Memory B cell (primary cell): ENCODE results near the gene METTL1.

Source experiments
- ATAC-seq: fragments of 150-1000 bp; cut with Tn5 transposase; 2 replicates; pipeline ENCODE4 v1.10.0; 2021; ENCODE audit warnings: low read depth, mild to moderate bottlenecking, moderate library complexity
- DNase-seq, 2 donors: peaks; one replicate each; pipeline ENCODE4 v3.0.0; 2022; ENCODE audit warnings: low spot score in 2 of 2
- H3K27ac Mint-ChIP-seq: one replicate; pipeline ENCODE4 v1.8.0; 2022; ENCODE audit warnings: mild to moderate bottlenecking, moderate library complexity, mixed read lengths
- H3K27me3 Mint-ChIP-seq: one replicate; pipeline ENCODE4 v1.8.0; 2022; ENCODE audit warnings: mixed read lengths
- H3K36me3 Mint-ChIP-seq: one replicate; pipeline ENCODE4 v1.8.0; 2022; ENCODE audit warnings: mild to moderate bottlenecking, mixed read lengths
- H3K4me1 Mint-ChIP-seq: one replicate; pipeline ENCODE4 v1.8.0; 2022; ENCODE audit warnings: mixed read lengths
- H3K4me3 Mint-ChIP-seq: one replicate; pipeline ENCODE4 v1.8.0; 2022; ENCODE audit warnings: mild to moderate bottlenecking, moderate library complexity, mixed read lengths
- H3K9me3 Mint-ChIP-seq: one replicate; pipeline ENCODE4 v1.8.0; 2022; ENCODE audit warnings: mixed read lengths

METTL1 gene

DNA sequence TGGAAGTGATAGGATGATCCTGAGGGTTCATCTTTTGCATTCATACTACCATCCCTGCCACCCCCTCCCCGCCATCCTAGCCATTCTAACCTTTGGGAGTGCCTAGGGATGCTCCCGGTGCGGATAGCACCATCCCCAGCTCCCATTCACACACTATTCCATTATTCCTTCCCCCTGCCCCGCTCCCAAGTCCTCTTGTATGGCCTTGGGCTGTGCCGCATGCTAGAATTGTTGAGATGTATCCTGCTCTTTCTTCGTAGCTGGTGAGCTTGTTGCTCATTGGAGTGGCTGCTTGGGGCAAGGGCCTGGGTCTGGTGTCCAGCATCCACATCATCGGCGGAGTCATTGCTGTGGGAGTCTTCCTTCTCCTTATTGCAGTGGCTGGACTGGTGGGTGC is 26.4 kb downstream of the METTL1 start:
- Mint-ChIP-seq H3K9me3 (no peaks in the 10 kb centered on the region), H3K27ac (peak overlapping the region; percentile 92), H3K4me3 (peak overlapping the region; percentile 92), H3K27me3 (no peaks in the 10 kb centered on the region), H3K36me3 (peaks cover 20% of the 10 kb centered on the region), H3K4me1 (peaks cover 44% of the 10 kb centered on the region)
- DNase-seq (no peak), ATAC-seq (no peak)

DNA sequence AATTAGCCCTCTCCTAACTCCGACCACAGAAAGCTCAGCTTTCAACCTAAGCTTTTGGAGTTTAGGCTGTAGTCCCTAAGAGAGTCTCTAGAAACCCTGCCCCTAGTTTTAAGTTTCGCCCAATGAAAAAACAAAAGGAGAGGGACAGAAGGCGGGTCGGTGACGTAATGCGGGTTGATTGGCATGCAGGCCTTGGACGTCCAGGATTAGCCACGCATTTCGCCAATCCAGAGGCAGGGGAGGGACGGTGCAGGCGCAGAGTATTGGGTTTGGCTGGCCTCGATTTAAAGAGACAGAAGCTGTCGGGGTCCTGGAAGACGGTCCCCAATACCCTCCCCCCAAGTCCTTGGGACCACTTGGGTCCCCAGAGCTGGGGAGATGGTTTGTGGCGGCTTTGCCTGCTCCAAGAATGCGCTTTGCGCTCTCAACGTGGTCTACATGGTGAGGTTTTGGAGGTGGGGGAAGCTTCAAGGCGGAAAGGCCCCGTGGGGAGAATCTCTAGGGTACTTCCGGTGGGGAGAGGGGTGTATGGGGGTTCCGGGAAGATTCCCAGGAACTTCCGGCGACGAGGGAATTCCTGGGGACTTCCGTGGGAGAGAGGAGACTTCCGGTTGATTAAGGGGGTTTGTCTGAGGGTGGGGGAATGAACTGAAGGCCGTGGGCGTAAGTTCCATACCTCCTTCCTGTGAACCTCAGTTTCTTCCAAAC is 27.0 kb downstream of the METTL1 start, which contains the start of gene TSPAN31:
Gene TSPAN31 (plus strand): TSS at position 263 of the 708 bp plus-strand sequence. CDS start 116 bp downstream, at position 379.
- H3K4me1 Mint-ChIP-seq, result peaks cover 45% of the 10 kb centered on the region
- ATAC-seq (peak; percentile 79), DNase-seq (peak; percentile 80 to 93)
- H3K4me3 Mint-ChIP-seq, result peak within 1 kb of the TSS; percentile 92
- peaks cover 20% of the 10 kb centered on the region for H3K36me3 Mint-ChIP-seq
- H3K27me3 Mint-ChIP-seq, result no peaks in the 10 kb centered on the region
- peak within 1 kb of the TSS; percentile 92 for H3K27ac Mint-ChIP-seq
- no peaks in the 10 kb centered on the region for H3K9me3 Mint-ChIP-seq

DNA sequence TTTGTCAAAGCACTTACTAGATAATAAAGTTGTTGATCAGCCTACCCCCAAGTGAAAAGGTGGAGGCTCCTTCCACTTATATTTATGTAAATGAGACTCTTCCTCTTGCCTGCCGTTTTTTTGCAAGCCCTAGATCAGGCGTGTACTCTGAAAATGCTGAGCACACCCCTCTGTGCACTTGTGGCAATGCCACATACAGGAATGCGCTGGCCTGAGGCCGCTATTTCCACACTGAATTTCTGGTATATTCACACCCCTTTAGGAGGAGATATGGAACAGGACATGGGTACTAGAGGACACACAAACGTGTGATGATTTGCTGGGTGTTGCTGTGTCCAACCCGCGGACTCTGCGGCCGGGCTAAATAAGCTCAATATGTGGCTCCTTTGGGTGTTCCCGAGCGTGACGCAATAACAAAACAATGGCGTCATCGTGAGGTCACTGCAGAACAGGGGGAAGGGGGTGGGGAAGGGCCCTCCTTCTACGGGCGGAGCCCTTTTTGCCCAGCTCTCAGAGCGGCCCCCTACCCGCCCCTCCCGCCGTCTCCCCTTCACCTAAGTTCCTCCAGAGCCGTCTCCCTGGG is 27.6 kb downstream of the METTL1 start:
- peak; percentile 80 to 84 for DNase-seq
- H3K9me3 Mint-ChIP-seq, result no peaks in the 10 kb centered on the region
- H3K4me3 Mint-ChIP-seq, result peak overlapping the region; percentile 92
- peaks cover 21% of the 10 kb centered on the region for H3K36me3 Mint-ChIP-seq
- ATAC-seq, result peak; percentile 65
- H3K27me3 Mint-ChIP-seq, result no peaks in the 10 kb centered on the region
- H3K27ac Mint-ChIP-seq, result peak overlapping the region; percentile 92
- peaks cover 47% of the 10 kb centered on the region for H3K4me1 Mint-ChIP-seq

DNA sequence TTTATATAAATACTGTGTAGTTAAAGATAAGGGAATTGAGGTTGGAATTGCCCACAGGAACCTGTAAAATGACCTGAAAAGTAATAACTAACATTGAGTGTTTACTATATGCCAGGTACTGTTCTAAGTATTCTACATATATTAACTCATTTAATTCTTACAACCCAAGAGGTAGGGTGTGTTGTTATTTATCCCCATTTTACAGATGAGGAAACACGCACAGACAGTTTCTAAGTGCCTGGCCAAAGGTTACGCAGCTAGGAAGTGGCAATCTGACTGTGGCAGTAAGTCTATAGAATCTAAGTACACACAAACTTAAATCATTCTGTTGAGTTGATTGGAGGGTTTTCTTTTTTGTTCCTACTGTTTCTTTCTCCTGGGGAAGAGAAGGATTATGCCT is 28.1 kb downstream of the METTL1 start:
- no peaks in the 10 kb centered on the region for H3K27me3 Mint-ChIP-seq
- H3K9me3 Mint-ChIP-seq, result no peaks in the 10 kb centered on the region
- H3K4me1 Mint-ChIP-seq, result peaks cover 49% of the 10 kb centered on the region
- H3K4me3 Mint-ChIP-seq, result peak overlapping the region; percentile 92
- H3K27ac Mint-ChIP-seq, result peak overlapping the region; percentile 92
- ATAC-seq, result no peak
- peaks cover 18% of the 10 kb centered on the region for H3K36me3 Mint-ChIP-seq
- no peak for DNase-seq

DNA sequence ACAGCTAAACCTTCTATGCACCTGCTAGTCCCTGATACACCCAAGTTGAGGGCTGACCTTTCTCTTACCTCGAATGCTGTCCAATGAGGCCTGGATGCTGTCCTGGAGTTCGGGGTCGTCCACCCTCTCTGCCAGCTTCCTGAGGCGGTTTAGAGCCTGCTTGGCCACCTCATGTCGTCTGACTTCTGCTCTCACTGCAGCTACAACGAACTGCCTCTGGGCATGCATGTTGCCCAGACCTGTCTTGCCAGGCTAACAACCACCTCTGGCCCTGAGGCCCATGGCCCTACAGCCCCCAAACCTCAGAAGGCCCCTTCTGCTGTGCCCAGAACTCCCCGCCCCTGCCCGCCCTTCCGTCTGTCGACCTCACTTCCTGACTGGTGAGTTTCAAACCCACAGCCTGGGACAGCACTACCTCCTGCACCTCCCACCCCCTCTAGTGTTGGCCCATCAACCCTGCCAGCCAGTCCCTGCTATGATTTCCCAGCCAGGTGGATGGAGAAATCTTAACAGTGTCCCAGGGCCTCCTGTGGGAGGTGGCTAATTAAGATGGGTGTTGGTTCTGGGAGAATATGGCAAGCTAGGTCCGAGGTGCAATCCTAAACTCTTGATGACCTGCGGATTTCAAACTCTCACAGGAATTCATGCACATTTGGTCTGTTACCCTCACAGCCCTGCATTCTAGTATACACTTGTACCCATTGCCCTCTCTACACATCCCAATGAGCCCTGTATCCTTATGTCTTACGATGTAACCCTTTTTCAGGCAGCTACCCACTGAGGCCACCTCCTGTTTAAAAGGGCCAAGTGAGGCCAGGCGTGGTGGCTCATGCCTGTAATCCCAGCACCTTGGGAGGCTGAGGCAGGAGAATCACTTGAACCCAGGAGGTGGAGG is 29.8 kb downstream of the METTL1 start:
- Mint-ChIP-seq H3K4me1 (peaks cover 49% of the 10 kb centered on the region), H3K9me3 (no peaks in the 10 kb centered on the region), H3K27ac (peak overlapping the region; percentile 87), H3K36me3 (peaks cover 9% of the 10 kb centered on the region), H3K27me3 (no peaks in the 10 kb centered on the region), H3K4me3 (peak overlapping the region; percentile 90)
- DNase-seq (peak; percentile 37 to 67), ATAC-seq (peak; percentile 54)

DNA sequence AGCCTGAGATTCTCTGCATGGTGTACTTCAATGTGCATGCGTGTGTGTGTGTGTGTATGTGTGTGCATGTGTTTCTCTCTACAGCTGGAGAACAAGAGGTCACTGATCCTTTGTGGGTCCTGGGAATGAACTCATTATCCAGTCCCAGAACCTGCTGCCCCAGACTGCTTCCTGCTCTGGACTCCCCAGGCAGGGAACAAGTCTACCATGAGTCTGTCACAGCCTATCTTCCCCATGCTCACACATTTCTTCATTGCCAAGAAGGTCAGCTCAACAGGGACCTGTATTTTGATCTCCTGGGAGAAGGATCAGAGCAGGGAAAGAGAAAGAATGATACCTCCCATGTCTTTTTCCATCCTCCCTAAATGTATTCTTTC is 30.5 kb downstream of the METTL1 start:
- Mint-ChIP-seq H3K27me3 (no peaks in the 10 kb centered on the region), H3K4me1 (peaks cover 48% of the 10 kb centered on the region), H3K4me3 (peak overlapping the region; percentile 90), H3K36me3 (peaks cover 8% of the 10 kb centered on the region), H3K27ac (peak overlapping the region; percentile 87), H3K9me3 (no peaks in the 10 kb centered on the region)
- no peak for ATAC-seq
- DNase-seq, result no peak

DNA sequence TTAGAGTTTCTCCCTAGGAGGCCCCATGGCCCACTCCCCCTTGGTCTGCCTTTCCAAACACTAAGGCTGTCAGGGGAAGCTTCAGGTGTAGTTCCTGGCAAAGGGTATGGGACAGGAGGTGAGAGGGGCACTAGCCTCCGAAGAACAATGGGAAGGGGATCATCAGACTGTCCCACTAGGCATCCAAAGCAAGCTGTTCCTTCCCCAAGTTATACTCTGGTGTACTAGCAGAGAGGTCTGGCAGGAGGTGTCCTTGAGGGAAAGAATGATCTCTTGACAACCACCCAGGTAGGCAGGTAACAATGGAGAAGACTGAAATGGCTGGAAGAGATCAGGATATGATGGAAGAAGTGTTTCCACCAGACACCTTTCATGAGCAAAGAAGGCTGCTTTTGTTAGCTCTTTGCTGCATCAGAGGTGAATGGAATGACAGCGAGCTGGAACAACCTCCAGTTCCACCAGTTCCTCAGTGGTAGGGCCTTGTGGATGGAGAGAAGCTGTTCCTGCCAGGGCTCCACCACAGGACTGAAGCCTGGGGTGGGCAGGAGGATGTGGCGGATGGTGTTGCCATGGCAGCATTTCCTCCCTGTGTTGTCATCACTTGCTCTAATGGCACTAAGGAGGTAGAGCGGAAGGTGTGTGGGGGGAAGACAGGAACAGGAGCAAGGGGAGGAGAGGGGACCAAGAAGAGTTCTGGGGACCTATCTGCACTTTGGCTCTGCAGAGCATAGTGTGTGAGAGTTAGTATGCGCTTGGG is 31.1 kb downstream of the METTL1 start:
- peak; percentile 32 to 42 for DNase-seq
- Mint-ChIP-seq H3K4me3 (peak overlapping the region; percentile 90), H3K27me3 (no peaks in the 10 kb centered on the region), H3K9me3 (no peaks in the 10 kb centered on the region), H3K27ac (peak overlapping the region; percentile 87), H3K36me3 (peaks cover 7% of the 10 kb centered on the region), H3K4me1 (peaks cover 43% of the 10 kb centered on the region)
- ATAC-seq, result peak; percentile 37

DNA sequence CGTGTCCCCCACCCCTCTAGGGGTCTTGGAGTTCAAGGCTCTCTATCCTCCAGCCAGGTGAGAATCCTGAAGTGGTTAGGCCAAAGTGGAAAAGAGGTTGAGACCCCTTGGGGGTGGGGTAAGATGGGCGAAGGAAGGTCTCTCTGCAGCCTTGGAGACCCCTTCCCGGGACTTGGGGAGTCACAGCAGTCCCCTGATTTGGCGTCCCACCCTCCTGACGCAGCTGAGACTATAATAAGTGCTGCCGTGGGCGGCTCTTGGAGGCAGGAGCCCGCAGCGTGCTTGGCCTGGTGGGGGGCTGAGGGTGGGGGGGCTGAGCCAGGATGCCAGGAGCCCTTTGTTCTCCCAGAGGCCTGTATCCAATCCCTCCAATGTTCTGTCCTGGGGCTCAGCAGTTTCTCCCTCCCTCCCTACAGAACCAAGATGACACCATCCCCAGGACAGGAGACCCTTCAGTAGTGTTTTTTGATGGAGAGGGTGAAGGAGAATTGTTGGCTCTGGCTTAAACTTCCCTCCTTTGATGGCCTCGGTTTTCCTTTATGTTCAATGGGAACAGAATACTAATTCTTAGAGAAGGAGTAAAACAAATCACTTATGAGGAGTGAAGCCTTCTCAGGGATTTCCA is 31.9 kb downstream of the METTL1 start:
- peak overlapping the region; percentile 87 for H3K27ac Mint-ChIP-seq
- H3K27me3 Mint-ChIP-seq, result no peaks in the 10 kb centered on the region
- H3K36me3 Mint-ChIP-seq, result peaks cover 7% of the 10 kb centered on the region
- no peak for DNase-seq
- no peaks in the 10 kb centered on the region for H3K9me3 Mint-ChIP-seq
- ATAC-seq, result no peak
- H3K4me1 Mint-ChIP-seq, result peaks cover 38% of the 10 kb centered on the region
- H3K4me3 Mint-ChIP-seq, result no peak overlapping the region

DNA sequence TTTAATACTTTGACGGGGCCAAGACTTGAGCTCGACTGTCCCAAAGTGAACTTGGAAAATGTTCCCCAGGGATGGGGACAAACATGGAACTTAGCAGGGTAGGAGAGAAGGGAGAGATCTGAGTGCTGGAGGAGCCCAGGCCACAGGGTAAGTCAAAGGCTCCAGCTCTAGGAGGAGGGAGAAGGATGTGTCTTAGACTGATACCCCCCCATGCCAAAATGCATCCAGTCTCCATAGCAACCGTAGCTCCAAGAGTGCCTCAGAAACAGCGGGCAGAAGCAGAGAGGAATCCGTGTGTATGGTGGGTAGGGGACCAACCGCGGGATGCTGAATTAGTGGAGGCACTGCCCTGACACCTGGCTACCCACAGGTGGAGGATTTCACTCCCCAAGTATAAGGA is 32.5 kb downstream of the METTL1 start:
- no peaks in the 10 kb centered on the region for H3K9me3 Mint-ChIP-seq
- peaks cover 36% of the 10 kb centered on the region for H3K4me1 Mint-ChIP-seq
- no peak for ATAC-seq
- H3K27me3 Mint-ChIP-seq, result no peaks in the 10 kb centered on the region
- H3K4me3 Mint-ChIP-seq, result peak overlapping the region; percentile 46
- no peak for DNase-seq
- H3K27ac Mint-ChIP-seq, result peak overlapping the region; percentile 60
- H3K36me3 Mint-ChIP-seq, result peaks cover 9% of the 10 kb centered on the region

DNA sequence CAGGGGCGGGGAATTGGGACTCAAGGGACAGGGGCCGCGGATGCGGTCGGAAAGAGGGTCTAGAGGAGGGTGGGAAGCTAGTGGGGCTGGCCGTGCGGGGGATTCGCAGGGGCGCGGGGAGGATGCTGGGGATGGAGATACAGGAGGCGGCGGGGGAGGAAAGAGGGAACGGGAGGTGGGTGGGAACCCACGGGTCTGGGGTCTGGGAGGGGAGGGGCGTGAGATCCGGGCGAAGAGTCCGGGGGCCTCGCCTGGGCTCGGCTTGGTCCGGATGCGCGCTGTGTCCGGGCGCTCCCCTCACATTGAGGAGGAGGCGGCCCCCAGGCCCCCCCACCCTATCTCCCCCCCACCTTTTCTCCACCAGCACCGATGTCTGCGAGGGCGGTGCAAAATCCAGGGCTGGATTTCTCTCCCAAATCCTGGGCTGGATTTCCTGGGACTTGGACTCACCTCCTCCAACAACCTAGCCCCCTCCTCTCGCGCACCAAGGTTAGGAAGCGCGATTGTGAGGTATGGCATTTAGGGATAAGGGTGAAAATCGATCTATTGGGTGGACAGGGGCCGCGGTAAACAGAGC is 33.2 kb downstream of the METTL1 start, which contains the start of gene AGAP2:
Gene AGAP2 (minus strand): TSS at position 82 of the 577 bp plus-strand sequence. CDS start 496 bp downstream, outside the sequence.
- H3K36me3 Mint-ChIP-seq, result peaks cover 13% of the 10 kb centered on the region
- peaks cover 33% of the 10 kb centered on the region for H3K4me1 Mint-ChIP-seq
- no peaks in the 10 kb centered on the region for H3K27me3 Mint-ChIP-seq
- ATAC-seq (no peak), DNase-seq (no peak)
- H3K27ac Mint-ChIP-seq, result peak within 1 kb of the TSS; percentile 60
- H3K4me3 Mint-ChIP-seq, result peak within 1 kb of the TSS; percentile 46
- no peaks in the 10 kb centered on the region for H3K9me3 Mint-ChIP-seq

DNA sequence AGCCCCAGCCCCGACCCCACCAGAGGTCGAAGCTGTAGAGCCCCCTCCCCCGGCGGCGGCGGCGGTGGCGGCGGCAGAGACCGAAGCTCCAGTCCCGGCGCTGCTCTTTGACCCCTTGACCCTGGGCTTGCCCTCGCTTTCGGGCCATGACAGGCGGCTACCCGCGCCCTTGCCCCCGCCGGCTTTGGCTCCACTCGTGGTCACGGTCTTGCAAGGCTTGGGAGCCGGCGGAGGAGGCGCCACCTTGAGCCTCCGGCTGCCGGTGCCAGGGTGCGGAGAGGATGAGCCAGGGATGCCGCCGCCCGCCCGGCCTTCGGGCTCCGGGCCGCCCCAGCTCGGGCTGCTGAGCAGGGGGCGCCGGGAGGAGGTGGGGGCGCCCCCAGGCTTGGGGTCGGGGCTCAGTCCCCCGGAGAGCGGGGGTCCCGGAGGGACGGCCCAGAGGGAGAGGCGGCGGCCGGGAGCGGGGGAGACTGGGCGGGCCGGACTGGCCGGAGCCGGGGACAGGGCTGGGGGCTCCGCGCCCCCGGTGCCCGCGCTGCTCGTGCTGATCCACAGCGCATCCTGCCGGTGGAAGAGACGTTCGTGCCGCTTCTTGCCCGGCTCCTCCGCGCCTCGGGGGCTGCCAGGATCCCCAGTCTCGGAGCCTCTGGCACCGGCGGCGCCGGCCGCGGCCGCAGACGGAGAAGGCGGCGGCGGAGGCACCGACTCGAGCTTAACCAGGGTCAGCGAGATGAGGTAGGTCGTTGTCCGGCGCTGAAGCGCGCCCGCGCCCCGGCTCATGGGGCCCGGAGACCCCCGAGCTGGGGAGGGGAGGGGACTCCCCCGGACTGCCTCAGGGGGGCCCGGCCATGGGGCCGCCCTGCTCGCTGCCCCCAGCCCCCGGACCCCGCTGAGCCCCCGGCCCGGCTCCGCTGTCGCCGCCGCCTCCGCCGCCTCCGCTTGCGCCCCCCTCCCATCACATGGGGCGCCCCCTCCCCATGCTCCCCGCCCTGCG is 34.1 kb downstream of the METTL1 start:
- no peak for ATAC-seq

More for the DNA sequence above, 34.1 kb downstream of the METTL1 start:
- DNase-seq, result no peak
- Mint-ChIP-seq H3K4me1 (peaks cover 30% of the 10 kb centered on the region), H3K27ac (no peak overlapping the region), H3K4me3 (no peak overlapping the region), H3K36me3 (peaks cover 18% of the 10 kb centered on the region), H3K27me3 (no peaks in the 10 kb centered on the region), H3K9me3 (no peaks in the 10 kb centered on the region)
